ENCODE results near the gene PHKB. TPM values are rescaled to one million over a fixed set of nuclear protein-coding genes. Genes with fewer than 3 reads are reported as not detected.

The PHKB gene
- total RNA-seq, 1 experiment from 2014 or later = 81.3 TPM

DNA sequence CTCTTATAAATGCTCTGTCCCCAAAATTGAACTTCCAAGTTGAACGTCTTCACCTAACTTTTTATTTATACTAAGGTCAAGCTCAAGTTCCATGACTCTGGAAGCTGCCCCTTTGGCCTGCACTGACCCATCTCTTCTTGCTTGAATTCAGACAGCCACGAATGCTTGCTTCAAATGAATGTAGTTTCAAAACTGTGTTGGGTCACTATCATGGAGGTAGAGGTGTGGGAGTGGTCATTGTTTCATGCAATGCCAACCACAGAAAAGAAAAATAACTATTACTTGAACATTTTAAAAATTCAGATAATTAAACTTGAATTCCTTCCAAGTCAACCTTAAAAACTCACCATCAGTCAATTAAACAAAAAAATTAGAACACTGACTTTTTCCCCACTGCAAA is 2.8 kb upstream of the PHKB start:
- Histone ChIP-seq H3F3A (ENCODE audit: insufficient read depth, low read depth) (peaks cover 16% of the 10 kb centered on the region), H3K4me2 (no peak overlapping the region), H3K27ac (no peak overlapping the region), H3K9me3 (ENCODE audit: insufficient read depth, low read depth) (no peaks in the 10 kb centered on the region), H3K4me1 (replicated peaks; ENCODE audit: insufficient read depth) (peaks cover 20% of the 10 kb centered on the region), H3K27me3 (ENCODE audit: insufficient read depth, low read depth) (no peaks in the 10 kb centered on the region), H3K4me3 (no peak overlapping the region), H3K79me2 (ENCODE audit: low read depth) (peaks cover 31% of the 10 kb centered on the region), H2AFZ (no peak overlapping the region), H3K9me2 (ENCODE audit: insufficient read depth) (no peaks in the 10 kb centered on the region), H3K36me3 (ENCODE audit: low read depth) (peaks cover 5% of the 10 kb centered on the region; the same call in 1 of the 2 replicates), H4K20me1 (ENCODE audit: insufficient read depth) (peaks cover 4% of the 10 kb centered on the region; the same call in 1 of the 2 replicates)
- CTCF ChIA-PET = interaction anchor here (0.6 kb wide), 1 partner anchor 362 kb away, joined by 3 read pairs; no protein-coding TSS in a partner anchor
- POLR2A ChIA-PET (ENCODE audit: unreplicated experiment) = no interaction called here
- no peak for DNase-seq
- intact Hi-C loops (cut with micrococcal nuclease; ENCODE audit: unreplicated experiment) = no loop called here
- TF ChIP-seq EZH2 (IDR thresholded peaks at IDR 0.05; ENCODE audit: low read depth) = no peak
- TF ChIP-seq, protein P1, sequence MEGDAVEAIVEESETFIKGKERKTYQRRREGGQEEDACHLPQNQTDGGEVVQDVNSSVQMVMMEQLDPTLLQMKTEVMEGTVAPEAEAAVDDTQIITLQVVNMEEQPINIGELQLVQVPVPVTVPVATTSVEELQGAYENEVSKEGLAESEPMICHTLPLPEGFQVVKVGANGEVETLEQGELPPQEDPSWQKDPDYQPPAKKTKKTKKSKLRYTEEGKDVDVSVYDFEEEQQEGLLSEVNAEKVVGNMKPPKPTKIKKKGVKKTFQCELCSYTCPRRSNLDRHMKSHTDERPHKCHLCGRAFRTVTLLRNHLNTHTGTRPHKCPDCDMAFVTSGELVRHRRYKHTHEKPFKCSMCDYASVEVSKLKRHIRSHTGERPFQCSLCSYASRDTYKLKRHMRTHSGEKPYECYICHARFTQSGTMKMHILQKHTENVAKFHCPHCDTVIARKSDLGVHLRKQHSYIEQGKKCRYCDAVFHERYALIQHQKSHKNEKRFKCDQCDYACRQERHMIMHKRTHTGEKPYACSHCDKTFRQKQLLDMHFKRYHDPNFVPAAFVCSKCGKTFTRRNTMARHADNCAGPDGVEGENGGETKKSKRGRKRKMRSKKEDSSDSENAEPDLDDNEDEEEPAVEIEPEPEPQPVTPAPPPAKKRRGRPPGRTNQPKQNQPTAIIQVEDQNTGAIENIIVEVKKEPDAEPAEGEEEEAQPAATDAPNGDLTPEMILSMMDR (conservative IDR thresholded peaks at IDR 0.05) = no peak
- no TSS peak for BruUV-seq (replicated peaks)

DNA sequence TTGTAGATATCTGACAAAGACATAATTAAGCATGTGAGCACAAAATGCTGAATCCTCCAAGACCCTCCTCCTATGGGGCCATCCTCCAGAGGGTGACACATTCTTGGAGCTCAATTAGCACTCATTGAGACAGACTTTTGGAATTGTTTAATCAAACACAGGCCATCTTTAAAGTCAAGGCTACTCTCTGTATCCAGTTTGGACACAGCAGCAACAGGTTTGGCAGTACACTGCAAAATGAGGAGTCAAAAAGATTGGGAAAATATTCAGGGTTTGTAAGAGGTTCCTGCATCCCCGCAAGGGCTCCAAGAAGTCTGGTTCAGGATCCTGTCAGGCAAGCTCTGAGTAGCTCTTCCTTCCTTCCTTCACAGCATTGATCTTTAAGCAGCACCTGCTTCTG is 1.5 kb upstream of the PHKB start:
- CTCF ChIA-PET = interaction anchor here (0.6 to 0.7 kb wide), 2 partner anchors 327 to 698 kb away, joined by 4 to 5 read pairs; no protein-coding TSS in a partner anchor
- Histone ChIP-seq H3K36me3 (ENCODE audit: low read depth) (peaks cover 10% of the 10 kb centered on the region), H3K4me3 (peak overlapping the region; percentile 75), H3K9me3 (ENCODE audit: insufficient read depth, low read depth) (no peaks in the 10 kb centered on the region), H4K20me1 (ENCODE audit: insufficient read depth) (no peaks in the 10 kb centered on the region), H3K4me1 (replicated peaks; ENCODE audit: insufficient read depth) (peaks cover 27% of the 10 kb centered on the region), H3K79me2 (ENCODE audit: low read depth) (peaks cover 43% of the 10 kb centered on the region), H3K4me2 (peak overlapping the region; percentile 87), H3K27me3 (ENCODE audit: insufficient read depth, low read depth) (no peaks in the 10 kb centered on the region), H2AFZ (no peak overlapping the region), H3K9me2 (ENCODE audit: insufficient read depth) (no peaks in the 10 kb centered on the region), H3K27ac (peak overlapping the region; percentile 94), H3F3A (ENCODE audit: insufficient read depth, low read depth) (peaks cover 16% of the 10 kb centered on the region)
- BruUV-seq (replicated peaks) = no TSS peak
- POLR2A ChIA-PET (ENCODE audit: unreplicated experiment) = no interaction called here
- no peak for DNase-seq
- intact Hi-C loops (cut with micrococcal nuclease; ENCODE audit: unreplicated experiment) = loop anchor here (5.0 to 10.0 kb wide), 5 partner anchors 113 to 698 kb away; partner anchors contain the start of genes ABCC12 and NETO2
- TF ChIP-seq, protein P1 (conservative IDR thresholded peaks at IDR 0.05) = no peak
- no peak for TF ChIP-seq EZH2 (IDR thresholded peaks at IDR 0.05; ENCODE audit: low read depth)

DNA sequence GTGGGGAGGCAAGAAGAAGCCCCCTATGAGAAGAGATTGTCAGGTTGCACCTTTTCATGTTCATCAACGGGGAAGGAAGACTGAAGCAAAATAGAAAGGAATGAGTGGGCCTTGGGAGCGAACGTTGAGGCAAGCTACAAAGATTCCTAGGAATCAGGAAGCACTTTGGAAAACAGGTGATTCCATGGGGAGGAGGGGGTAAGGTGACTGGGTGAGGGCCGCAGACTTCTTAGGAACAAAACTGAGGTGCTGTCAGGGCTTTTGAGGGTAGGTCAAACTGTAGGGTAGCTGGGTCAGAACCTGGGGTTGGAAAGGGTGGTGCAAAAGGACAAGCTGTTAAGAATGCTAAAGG is 796 bp upstream of the PHKB start:
- peak overlapping the region; percentile 94 for H3K27ac ChIP-seq
- peak in 1 of 2 experiments; percentile 44 for DNase-seq
- POLR2A ChIA-PET (ENCODE audit: unreplicated experiment) = no interaction called here
- CTCF ChIA-PET = no interaction called here
- peaks cover 51% of the 10 kb centered on the region for H3K79me2 ChIP-seq (ENCODE audit: low read depth)
- H3F3A ChIP-seq (ENCODE audit: insufficient read depth, low read depth) = peaks cover 16% of the 10 kb centered on the region
- peaks cover 27% of the 10 kb centered on the region for H3K4me1 ChIP-seq (replicated peaks; ENCODE audit: insufficient read depth)
- peak overlapping the region; percentile 75 for H3K4me3 ChIP-seq
- peak overlapping the region; percentile 91 for H2AFZ ChIP-seq
- H3K27me3 ChIP-seq (ENCODE audit: insufficient read depth, low read depth) = no peaks in the 10 kb centered on the region
- no TSS peak for BruUV-seq (replicated peaks)
- no peaks in the 10 kb centered on the region for H3K9me2 ChIP-seq (ENCODE audit: insufficient read depth)
- intact Hi-C loops (cut with micrococcal nuclease; ENCODE audit: unreplicated experiment) = loop anchor here (5.0 to 10.0 kb wide), 5 partner anchors 112 to 697 kb away; partner anchors contain the start of genes ABCC12 and NETO2
- H3K36me3 ChIP-seq (ENCODE audit: low read depth) = peaks cover 16% of the 10 kb centered on the region
- TF ChIP-seq, protein P1 (conservative IDR thresholded peaks at IDR 0.05) = no peak
- TF ChIP-seq EZH2 (IDR thresholded peaks at IDR 0.05; ENCODE audit: low read depth) = no peak
- H3K4me2 ChIP-seq = peak overlapping the region; percentile 87
- no peaks in the 10 kb centered on the region for H3K9me3 ChIP-seq (ENCODE audit: insufficient read depth, low read depth)
- no peaks in the 10 kb centered on the region for H4K20me1 ChIP-seq (ENCODE audit: insufficient read depth)

Measured in PC-9 (cell line).